ENCODE measurements around the gene SOWAHD.
"Not testable (repeated sequence)": the region's sequence is repeated elsewhere in the genome, so short reads cannot be mapped to it uniquely, and the experiment has no call there.

SOWAHD gene

GRCh38 chrX:119759248-119759766, 919 bp downstream of the SOWAHD start:
- FAIRE-seq: no peak

- no peak for FAIRE-seq
Measured at GRCh38 chrX:119760026-119760877, 1.9 kb downstream of the SOWAHD start.

GRCh38 chrX:119762718-119763117, 4.3 kb downstream of the SOWAHD start:
- no peak for FAIRE-seq

DNA sequence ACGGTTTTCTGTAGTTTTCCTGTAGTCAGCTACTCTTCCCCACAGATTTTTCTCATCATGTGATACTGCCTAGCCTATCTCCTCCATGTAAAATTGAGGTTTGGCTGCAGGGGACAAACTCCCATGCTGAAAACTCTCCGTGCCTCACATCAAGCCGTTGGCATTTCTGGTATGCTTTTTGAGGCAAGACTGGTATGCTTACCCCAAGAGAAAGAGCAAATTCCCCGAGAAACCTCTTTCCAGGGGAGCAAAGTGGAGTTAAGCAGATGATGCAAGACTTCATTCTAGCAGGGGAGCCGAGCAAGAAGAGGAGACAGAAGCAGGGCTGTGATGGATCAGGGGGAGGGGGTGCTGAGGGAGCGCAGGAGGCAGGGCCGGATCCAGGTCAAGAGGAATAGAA, 4.8 kb downstream of the SOWAHD start:
- no peak for FAIRE-seq

- no peak for FAIRE-seq
Measured at GRCh38 chrX:119763836-119764387, 5.5 kb downstream of the SOWAHD start.

GRCh38 chrX:119768436-119768835, 10.0 kb downstream of the SOWAHD start:
- not testable (repeated sequence) for FAIRE-seq

DNA sequence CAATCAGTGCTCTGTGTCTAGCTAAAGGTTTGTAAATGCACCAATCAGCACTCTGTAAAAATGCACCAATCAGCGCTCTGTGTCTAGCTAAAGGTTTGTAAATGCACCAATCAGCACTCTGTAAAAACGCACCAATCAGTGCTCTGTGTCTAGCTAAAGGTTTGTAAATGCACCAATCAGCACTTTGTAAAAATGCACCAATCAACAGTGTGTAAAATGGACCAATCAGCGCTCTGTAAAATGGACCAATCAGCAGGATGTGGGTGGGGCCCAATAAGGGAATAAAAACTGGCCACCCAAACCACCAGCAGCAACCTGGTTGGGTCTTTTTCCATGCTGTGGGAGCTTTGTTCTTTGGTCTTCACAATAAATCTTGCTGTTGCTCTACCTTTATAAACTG, 11.0 kb downstream of the SOWAHD start:
- not testable (repeated sequence) for FAIRE-seq

DNA sequence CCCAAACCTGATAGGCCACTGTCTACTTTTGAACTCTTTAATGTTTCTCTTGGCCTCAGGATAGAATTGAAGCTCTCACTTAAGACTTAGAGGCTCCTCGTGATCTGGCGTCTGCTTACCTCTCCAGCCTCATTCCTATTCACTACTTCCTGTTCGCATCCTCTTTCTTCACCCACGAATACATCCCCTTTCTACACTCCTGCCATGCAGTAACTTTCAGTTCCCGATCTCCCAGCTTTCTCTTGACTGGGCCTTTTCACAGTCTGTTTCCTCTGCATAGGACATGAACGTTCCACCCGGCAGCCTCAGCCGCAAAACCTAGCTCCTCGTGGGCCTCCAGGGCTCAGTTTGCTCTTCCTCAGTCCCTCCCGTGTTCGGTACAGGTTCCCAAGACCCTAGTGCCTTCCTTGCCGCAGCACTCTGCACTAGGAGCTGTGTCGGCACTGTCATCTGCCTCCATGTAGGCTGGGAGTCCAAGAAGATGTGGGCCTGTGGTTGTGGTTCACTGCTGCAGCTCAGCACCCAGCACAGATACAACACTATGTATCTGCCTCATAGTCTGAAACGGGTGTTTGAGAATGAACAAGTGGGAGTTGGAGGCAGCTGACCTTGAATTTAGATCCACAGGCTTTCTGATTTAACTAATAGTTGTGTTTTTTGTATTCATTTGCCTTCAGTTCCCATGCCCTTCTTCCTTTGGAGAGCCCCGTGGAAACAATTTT, 17.3 kb downstream of the SOWAHD start:
- FAIRE-seq: no peak

- no peak for FAIRE-seq
Measured at GRCh38 chrX:119778829-119779228, 20.4 kb downstream of the SOWAHD start.

GRCh38 chrX:119783026-119783425, 24.6 kb downstream of the SOWAHD start:
- FAIRE-seq: no peak

DNA sequence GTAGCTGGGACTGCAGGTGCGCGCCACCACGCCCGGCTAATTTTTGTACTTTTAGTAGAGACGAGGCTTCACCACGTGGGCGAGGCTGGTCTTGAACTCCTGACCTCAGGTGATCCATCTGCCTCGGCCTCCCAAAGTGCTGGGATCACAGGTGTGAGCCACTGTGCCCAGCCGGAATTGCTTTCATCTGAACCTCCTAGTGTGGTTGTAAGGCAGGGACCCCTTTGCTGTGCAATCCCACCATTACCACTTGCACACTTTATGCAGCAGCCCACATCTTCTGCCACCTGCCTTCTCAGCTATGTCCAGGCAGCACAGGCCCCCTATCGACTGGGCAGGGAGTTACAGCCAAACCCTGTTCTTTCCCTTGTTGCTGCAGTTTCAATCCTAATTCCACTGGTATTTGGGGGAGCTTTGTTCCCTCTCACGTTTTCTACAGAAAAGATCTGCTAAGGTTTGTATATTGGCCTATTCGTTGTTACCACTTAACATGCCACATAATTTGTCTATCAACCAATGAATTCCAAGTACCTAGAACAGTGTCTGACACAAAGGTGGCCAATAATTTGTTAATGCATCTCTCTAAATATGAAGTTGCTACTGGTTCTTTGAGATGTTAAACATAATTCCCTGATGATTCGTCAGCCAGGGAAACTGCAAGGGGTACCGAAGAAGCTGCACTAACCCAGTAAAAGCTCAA, 26.5 kb downstream of the SOWAHD start:
- no peak for FAIRE-seq

- FAIRE-seq: no peak
Measured at GRCh38 chrX:119790977-119791436, 32.6 kb downstream of the SOWAHD start.

DNA sequence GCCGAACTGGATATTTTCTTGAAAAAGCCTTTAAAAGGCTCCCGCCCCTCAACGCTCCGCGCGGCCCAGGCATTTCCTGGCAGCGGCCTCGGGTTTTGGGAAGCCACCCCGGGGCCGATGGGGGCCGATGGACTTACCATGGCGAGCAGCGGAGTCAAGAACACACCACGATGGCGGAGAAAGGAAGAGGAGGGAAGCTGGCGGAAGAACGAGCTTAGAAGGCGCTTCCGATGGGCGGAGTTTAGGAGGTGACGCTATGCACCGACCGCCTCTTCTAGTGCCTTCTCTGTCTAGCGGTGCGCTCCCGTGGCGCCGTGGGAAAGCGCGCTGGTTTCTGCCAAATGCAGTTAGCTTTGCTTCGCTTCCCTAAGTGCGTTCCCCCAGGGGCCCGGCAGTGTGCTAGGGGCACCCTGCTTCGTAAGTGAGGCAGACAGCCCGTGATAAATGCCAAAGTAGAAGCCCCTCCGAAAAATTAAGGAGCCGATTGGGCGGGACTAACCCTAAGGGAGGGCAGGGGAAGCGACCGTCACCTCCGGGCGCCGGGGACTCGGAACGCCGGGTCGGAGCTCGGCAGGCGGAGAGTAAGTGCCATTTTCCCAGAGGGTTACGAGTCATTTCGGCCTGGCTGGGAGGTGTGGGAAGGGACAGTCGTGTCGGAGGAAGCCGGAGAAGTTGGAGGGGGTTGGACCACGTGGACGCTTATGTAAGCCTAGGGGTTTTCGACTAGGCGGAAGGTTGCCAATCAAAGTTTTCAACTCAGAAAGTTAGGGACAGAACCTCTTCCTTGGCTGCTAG, 33.2 kb downstream of the SOWAHD start, which contains the start of gene RPL39:
TSS of gene RPL39 (minus strand) at position 194 of the 795 bp plus-strand sequence. CDS start at position 140, 54 bp downstream.
- FAIRE-seq: no peak

DNA sequence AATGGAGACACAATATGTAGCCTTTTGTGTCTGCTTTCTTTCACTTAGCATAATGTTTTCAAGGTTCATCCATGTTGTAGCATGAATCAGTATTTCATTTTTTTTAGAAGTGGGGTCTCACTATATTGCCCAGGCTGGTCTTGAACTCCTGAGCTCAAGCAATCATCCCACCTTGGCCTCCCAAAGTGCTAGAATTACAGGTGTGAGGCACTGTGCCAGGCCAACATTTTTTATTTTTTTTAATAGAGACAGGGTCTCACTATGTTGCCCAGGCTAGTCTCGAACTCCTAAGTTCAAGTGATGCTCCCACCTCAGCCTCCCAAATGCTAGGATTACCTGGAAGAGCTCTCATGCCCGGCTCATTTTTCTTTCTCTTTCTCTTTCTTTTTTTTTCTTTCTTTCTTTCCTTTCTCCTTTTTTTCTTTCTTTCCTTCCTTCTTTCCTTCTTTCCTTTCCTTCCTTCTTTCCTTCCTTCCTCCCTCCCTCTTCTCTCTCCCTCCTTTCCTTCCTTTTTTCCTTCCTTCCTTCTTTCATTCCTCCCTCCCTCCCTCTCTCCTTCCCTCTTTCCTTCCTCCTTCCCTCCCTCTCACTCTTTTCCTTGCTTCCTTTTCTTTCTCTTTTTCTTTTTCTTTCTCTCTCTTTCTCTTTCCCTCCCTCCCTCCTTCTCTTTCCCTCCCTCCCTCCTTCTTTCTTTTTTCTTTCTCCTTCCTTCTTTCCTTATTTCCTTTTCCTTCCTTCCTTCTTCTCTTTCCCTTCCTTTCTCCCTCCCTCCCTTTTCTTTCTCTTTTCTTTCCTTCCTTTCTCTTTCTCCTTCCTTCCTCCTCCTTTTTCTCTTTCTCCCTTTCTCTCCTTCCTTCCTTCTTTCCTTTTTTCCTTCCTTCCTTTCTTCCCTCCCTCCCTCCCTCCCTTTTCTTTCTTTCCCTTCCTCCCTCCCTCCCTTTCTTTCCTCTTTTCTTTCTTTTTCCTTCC, 43.1 kb downstream of the SOWAHD start:
- no peak for FAIRE-seq

DNA sequence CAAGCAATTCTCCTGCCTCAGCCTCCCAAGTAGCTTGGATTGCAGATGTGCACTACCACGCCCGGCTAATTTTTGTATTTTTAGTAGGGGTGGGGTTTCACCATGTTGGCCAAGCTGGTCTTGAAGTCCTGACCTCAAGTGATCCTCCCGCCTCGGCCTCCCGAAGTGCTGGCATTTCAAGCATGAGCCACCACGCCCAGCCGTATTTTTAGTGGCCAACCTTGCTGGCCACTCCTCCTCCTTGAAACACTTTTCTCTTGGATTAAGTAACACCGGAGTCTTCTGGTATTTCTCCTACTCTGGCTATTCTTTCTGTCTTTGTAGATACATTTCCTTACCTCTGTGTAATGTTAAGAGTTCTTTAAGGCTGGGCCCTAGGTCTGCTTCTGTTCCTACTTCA, 44.2 kb downstream of the SOWAHD start:
- FAIRE-seq: no peak

DNA sequence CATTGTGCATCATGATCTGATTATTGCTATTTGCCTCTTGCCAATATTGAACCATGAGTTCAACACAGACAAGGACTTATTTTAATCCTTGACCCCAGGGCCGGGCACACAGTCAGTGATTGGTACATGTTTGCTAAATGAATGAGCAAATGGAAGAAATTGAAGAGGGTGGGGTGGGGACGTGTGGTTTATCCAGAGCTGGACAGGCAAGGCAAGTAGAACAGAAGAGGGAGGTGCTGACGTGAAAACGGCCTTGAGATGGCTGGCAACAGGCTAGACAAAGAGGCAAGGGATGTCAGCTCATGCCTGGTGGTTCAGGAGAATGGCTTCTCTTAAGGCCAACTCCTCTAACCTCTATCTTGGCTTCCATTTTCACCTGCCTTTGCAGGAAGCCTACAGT, 50.1 kb downstream of the SOWAHD start:
- FAIRE-seq: not testable (repeated sequence)

GRCh38 chrX:119809185-119809666, 50.8 kb downstream of the SOWAHD start:
- no peak for FAIRE-seq
